H1 (cell line): ENCODE results near the gene RARRES2.

Experiments used
- CTCF ChIP-seq, 3 experiments: IDR thresholded peaks; 1 replicate in 2 of 3; 2 replicates in 1 of 3; pipeline versions ENCODE4 v1.5.1 to v1.6.1; 2011; ENCODE audit warnings: low read length in 3 of 3, mild to moderate bottlenecking in 3 of 3, inconsistent platforms in 2 of 3, low read depth in 1 of 3, moderate library complexity in 1 of 3; ENCODE audit not compliant: insufficient read depth in 1 of 3; ENCODE audit errors: control extremely low read depth in 1 of 3
- EP300 ChIP-seq, 2 experiments: IDR thresholded peaks; 1 replicate in 1 of 2; 2 replicates in 1 of 2; pipeline ENCODE4 v1.6.1; 2011 to 2012; ENCODE audit warnings: low read depth in 2 of 2, low read length in 2 of 2, mild to moderate bottlenecking in 2 of 2, borderline replicate concordance in 1 of 2, inconsistent platforms in 1 of 2, moderate library complexity in 1 of 2
- EZH2 ChIP-seq: fragments of 200-600 bp; sonication (generic); IDR thresholded peaks from 2 replicates; pipeline ENCODE4 v1.7.1; 2012; ENCODE audit warnings: low read depth, mild to moderate bottlenecking, moderate library complexity, low read length, inconsistent platforms; ENCODE audit not compliant: severe bottlenecking
- POLR2A ChIP-seq, 2 experiments: IDR thresholded peaks; 1 replicate in 1 of 2; 2 replicates in 1 of 2; pipeline ENCODE4 v1.6.1; 2011; ENCODE audit warnings: low read depth in 2 of 2, low read length in 2 of 2, mild to moderate bottlenecking in 2 of 2; ENCODE audit errors: control extremely low read depth in 1 of 2
- POLR2AphosphoS5 ChIP-seq: IDR thresholded peaks from 2 replicates; pipeline ENCODE4 v1.6.1; 2011; ENCODE audit warnings: low read depth, low read length

- TF ChIP-seq CTCF (IDR thresholded peaks at IDR 0.05; ENCODE audit: control extremely low read depth in 1 of 3, insufficient read depth in 1 of 3, low read depth in 1 of 3, low read length in 3 of 3) (no peak), POLR2A (IDR thresholded peaks at IDR 0.05; ENCODE audit: control extremely low read depth in 1 of 2, low read depth in 2 of 2, low read length in 2 of 2) (no peak; a peak in 1 of 3 replicates), POLR2AphosphoS5 (no peak; the same call in 1 of the 2 replicates), EP300 (IDR thresholded peaks at IDR 0.05; ENCODE audit: borderline replicate concordance in 1 of 2, low read depth in 2 of 2, low read length in 2 of 2) (no peak), EZH2 (no peak)
Observed at GRCh38 chr7:150333659-150334058, 7.8 kb downstream of the RARRES2 start.
